Measurements from ENCODE around the gene IPO11.

DNA sequence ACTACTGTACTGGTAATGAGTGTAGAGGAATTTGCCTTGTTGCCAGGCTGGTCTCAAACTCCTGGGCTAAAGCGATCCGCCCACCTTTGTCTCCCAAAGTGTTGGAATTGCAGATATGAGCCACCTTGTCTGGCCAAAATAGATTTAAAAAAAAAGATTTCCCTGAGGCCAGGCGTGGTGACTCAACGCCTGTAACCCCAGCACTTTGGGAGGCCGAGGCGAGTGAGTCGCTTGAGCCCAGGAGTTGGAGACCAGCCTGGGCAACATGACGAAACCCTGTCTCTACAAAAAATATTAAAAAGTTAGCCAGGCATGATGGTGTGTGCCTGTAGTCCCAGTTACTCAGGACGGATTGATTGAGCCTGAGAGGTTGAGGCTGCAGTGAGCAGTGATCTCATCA, 62.5 kb downstream of the IPO11 start:
- TF ChIP-seq, protein P1, sequence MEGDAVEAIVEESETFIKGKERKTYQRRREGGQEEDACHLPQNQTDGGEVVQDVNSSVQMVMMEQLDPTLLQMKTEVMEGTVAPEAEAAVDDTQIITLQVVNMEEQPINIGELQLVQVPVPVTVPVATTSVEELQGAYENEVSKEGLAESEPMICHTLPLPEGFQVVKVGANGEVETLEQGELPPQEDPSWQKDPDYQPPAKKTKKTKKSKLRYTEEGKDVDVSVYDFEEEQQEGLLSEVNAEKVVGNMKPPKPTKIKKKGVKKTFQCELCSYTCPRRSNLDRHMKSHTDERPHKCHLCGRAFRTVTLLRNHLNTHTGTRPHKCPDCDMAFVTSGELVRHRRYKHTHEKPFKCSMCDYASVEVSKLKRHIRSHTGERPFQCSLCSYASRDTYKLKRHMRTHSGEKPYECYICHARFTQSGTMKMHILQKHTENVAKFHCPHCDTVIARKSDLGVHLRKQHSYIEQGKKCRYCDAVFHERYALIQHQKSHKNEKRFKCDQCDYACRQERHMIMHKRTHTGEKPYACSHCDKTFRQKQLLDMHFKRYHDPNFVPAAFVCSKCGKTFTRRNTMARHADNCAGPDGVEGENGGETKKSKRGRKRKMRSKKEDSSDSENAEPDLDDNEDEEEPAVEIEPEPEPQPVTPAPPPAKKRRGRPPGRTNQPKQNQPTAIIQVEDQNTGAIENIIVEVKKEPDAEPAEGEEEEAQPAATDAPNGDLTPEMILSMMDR (IDR thresholded peaks at IDR 0.05) = no peak
- no peak for TF ChIP-seq POLR2A (IDR thresholded peaks at IDR 0.05)

All from thyroid gland (tissue), 4 donors.